Measurements from ENCODE around the gene HMGN4. TPM values are rescaled to one million over a fixed set of nuclear protein-coding genes. Genes with fewer than 3 reads are reported as not detected.

The HMGN4 gene
- total and polyA plus RNA-seq, 9 of the 15 experiments (the other 6 are each of a cell fraction or from before 2014, with no cell fraction given) = 35.4 to 134 (median 94.1) TPM

DNA sequence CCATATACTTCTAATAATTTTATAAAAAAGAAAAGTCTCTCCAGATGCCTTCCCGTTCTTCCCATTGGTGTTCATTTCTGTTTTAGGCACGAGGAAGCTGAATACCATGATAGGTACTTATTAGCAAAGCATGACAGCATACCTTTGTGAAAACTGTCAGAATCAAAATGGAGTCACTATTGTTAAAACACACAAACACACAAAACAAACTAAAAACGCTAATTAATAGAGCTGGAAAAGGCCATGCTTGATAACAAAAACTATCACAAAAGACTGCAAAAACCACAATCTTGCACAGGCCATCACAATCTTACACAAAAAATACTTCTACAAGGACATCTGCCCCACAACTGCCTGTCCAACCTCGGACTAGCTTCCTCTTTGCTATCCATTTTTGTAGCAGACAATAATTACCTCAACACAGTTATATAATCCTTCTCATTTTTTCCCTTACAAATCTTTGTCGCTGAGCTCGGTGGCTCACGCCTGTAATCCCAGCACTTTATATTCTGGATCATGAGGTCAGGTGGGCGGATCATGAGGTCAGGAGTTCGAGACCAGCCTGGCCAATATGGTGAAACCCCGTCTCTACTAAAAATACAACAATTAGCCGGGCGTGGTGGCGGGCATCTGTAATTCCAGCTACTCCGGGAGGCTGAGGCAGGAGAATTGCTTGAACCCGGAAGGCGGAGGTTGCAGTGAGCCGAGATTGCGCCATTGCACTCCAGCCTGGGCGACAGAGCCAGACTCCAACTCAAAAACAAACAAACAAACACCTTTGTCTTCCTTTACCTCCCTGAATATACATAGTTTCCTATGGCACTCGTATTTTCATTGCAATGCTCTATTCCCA, 55.3 kb downstream of the HMGN4 start (continued):
- TF ChIP-seq, protein P1, sequence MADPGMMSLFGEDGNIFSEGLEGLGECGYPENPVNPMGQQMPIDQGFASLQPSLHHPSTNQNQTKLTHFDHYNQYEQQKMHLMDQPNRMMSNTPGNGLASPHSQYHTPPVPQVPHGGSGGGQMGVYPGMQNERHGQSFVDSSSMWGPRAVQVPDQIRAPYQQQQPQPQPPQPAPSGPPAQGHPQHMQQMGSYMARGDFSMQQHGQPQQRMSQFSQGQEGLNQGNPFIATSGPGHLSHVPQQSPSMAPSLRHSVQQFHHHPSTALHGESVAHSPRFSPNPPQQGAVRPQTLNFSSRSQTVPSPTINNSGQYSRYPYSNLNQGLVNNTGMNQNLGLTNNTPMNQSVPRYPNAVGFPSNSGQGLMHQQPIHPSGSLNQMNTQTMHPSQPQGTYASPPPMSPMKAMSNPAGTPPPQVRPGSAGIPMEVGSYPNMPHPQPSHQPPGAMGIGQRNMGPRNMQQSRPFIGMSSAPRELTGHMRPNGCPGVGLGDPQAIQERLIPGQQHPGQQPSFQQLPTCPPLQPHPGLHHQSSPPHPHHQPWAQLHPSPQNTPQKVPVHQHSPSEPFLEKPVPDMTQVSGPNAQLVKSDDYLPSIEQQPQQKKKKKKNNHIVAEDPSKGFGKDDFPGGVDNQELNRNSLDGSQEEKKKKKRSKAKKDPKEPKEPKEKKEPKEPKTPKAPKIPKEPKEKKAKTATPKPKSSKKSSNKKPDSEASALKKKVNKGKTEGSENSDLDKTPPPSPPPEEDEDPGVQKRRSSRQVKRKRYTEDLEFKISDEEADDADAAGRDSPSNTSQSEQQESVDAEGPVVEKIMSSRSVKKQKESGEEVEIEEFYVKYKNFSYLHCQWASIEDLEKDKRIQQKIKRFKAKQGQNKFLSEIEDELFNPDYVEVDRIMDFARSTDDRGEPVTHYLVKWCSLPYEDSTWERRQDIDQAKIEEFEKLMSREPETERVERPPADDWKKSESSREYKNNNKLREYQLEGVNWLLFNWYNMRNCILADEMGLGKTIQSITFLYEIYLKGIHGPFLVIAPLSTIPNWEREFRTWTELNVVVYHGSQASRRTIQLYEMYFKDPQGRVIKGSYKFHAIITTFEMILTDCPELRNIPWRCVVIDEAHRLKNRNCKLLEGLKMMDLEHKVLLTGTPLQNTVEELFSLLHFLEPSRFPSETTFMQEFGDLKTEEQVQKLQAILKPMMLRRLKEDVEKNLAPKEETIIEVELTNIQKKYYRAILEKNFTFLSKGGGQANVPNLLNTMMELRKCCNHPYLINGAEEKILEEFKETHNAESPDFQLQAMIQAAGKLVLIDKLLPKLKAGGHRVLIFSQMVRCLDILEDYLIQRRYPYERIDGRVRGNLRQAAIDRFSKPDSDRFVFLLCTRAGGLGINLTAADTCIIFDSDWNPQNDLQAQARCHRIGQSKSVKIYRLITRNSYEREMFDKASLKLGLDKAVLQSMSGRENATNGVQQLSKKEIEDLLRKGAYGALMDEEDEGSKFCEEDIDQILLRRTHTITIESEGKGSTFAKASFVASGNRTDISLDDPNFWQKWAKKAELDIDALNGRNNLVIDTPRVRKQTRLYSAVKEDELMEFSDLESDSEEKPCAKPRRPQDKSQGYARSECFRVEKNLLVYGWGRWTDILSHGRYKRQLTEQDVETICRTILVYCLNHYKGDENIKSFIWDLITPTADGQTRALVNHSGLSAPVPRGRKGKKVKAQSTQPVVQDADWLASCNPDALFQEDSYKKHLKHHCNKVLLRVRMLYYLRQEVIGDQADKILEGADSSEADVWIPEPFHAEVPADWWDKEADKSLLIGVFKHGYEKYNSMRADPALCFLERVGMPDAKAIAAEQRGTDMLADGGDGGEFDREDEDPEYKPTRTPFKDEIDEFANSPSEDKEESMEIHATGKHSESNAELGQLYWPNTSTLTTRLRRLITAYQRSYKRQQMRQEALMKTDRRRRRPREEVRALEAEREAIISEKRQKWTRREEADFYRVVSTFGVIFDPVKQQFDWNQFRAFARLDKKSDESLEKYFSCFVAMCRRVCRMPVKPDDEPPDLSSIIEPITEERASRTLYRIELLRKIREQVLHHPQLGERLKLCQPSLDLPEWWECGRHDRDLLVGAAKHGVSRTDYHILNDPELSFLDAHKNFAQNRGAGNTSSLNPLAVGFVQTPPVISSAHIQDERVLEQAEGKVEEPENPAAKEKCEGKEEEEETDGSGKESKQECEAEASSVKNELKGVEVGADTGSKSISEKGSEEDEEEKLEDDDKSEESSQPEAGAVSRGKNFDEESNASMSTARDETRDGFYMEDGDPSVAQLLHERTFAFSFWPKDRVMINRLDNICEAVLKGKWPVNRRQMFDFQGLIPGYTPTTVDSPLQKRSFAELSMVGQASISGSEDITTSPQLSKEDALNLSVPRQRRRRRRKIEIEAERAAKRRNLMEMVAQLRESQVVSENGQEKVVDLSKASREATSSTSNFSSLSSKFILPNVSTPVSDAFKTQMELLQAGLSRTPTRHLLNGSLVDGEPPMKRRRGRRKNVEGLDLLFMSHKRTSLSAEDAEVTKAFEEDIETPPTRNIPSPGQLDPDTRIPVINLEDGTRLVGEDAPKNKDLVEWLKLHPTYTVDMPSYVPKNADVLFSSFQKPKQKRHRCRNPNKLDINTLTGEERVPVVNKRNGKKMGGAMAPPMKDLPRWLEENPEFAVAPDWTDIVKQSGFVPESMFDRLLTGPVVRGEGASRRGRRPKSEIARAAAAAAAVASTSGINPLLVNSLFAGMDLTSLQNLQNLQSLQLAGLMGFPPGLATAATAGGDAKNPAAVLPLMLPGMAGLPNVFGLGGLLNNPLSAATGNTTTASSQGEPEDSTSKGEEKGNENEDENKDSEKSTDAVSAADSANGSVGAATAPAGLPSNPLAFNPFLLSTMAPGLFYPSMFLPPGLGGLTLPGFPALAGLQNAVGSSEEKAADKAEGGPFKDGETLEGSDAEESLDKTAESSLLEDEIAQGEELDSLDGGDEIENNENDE (IDR thresholded peaks at IDR 0.05; ENCODE audit: low read depth, low read length) = no peak
- 0 out of 2 replicates have a peak, but pooled peaks have one; percentile 80 for TF ChIP-seq ZNF197 (CRISPR knock-in tag; IDR thresholded peaks at IDR 0.05; ENCODE audit: low read depth)
- peak; percentile 91 for TF ChIP-seq NFXL1 (CRISPR knock-in tag; IDR thresholded peaks at IDR 0.05)
- TF ChIP-seq, protein P2, sequence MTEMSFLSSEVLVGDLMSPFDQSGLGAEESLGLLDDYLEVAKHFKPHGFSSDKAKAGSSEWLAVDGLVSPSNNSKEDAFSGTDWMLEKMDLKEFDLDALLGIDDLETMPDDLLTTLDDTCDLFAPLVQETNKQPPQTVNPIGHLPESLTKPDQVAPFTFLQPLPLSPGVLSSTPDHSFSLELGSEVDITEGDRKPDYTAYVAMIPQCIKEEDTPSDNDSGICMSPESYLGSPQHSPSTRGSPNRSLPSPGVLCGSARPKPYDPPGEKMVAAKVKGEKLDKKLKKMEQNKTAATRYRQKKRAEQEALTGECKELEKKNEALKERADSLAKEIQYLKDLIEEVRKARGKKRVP (CRISPR knock-in tag; IDR thresholded peaks at IDR 0.05) = peak; percentile 67; the same call in 1 of the 2 replicates
- TF ChIP-seq MIER1 (IDR thresholded peaks at IDR 0.05; ENCODE audit: low read depth) = peak; percentile 53; the same call in 1 of the 2 replicates
- TF ChIP-seq NRF1 (conservative IDR thresholded peaks at IDR 0.05 in 1 of 2, IDR thresholded peaks at IDR 0.05 in 1 of 2) = 0 out of 4 replicates have a peak, but pooled peaks of 1 of the 2 experiments have one; percentile 18
- TF ChIP-seq, protein P3, sequence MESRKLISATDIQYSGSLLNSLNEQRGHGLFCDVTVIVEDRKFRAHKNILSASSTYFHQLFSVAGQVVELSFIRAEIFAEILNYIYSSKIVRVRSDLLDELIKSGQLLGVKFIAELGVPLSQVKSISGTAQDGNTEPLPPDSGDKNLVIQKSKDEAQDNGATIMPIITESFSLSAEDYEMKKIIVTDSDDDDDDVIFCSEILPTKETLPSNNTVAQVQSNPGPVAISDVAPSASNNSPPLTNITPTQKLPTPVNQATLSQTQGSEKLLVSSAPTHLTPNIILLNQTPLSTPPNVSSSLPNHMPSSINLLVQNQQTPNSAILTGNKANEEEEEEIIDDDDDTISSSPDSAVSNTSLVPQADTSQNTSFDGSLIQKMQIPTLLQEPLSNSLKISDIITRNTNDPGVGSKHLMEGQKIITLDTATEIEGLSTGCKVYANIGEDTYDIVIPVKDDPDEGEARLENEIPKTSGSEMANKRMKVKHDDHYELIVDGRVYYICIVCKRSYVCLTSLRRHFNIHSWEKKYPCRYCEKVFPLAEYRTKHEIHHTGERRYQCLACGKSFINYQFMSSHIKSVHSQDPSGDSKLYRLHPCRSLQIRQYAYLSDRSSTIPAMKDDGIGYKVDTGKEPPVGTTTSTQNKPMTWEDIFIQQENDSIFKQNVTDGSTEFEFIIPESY (CRISPR knock-in tag; IDR thresholded peaks at IDR 0.05) = peak; percentile 79
- 0 out of 2 replicates have a peak, but pooled peaks have one; percentile 25 for TF ChIP-seq TRIM28 (IDR thresholded peaks at IDR 0.05)
- TF ChIP-seq TAF9B (IDR thresholded peaks at IDR 0.05; ENCODE audit: partially characterized antibody) = no peak
- no peak for TF ChIP-seq PRMT5 (CRISPR knock-in tag; IDR thresholded peaks at IDR 0.05)
- TF ChIP-seq ZNF311 (CRISPR knock-in tag; IDR thresholded peaks at IDR 0.05) = peak; percentile 94

Data from K562 (cell line).